ENCODE measurements around the gene FGF1.

The FGF1 gene

DNA sequence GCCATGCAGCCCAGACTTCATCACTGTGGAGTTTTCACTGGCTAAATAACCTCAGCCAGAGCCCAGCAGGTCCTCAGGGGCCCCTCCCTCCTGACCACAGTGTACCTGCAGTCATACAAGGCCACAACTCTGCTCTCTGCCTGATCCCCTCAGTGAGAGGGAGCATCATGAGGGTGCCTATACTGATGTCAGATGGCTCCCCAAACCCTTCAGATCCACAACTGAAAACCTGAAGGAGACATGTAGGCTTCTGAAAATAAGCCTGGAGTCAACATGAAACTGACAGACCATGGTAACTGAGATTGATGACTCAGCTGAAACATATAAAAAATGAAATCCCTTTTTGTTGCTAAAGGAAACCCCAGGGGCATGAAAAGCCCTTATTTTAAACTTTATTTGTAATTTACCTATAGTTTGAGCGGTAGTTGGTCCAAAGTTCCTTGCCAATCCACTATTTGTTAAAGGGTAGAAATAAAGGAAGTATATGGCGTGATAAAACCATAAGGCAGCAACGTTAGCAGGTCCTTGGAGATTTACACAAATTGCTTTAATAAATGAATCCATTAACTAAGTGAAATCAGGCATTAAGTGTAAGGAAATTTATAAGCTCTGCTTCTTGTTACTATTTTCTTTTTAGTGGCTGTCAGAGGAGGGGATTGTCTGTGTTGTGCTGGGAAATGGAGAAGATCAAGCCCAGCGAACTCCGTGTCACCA, 68.3 kb downstream of the FGF1 start:
- in situ Hi-C loops (cut with MboI; ENCODE audit: low sequenced_read_pairs) = loop anchor here (25.0 kb wide), 1 partner anchor 270 kb away; no protein-coding TSS in a partner anchor

DNA sequence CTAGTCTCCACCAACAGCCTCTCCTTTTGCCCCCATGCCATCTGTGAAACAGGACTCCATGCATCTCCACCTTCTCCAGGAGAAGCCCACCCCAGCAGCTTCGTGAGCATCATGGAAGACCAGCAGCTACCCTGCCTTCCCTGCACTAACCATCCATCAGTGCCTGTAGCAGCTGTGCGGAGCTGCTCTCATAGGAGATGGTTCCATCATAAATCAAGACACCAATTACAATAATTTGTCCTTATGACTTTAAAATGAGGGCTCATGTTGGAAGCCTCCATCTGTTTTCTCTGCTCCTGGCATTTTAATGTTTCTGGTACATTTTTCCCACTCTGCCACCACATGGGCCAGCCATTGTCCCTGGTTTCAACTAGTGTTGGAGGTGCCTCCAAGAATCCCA, 69.9 kb downstream of the FGF1 start:
- in situ Hi-C loops (cut with MboI; ENCODE audit: low sequenced_read_pairs) = loop anchor here (25.0 kb wide), 1 partner anchor 271 kb away; no protein-coding TSS in a partner anchor

GRCh38 chr5:142614054-142614453, 71.8 kb downstream of the FGF1 start:
- in situ Hi-C loops (cut with MboI; ENCODE audit: low sequenced_read_pairs) = loop anchor here (25.0 kb wide), 1 partner anchor 273 kb away; no protein-coding TSS in a partner anchor

GRCh38 chr5:142613271-142613671, 72.6 kb downstream of the FGF1 start:
- in situ Hi-C loops (cut with MboI; ENCODE audit: low sequenced_read_pairs) = loop anchor here (25.0 kb wide), 1 partner anchor 274 kb away; no protein-coding TSS in a partner anchor

- in situ Hi-C loops (cut with MboI; ENCODE audit: low sequenced_read_pairs) = loop anchor here (25.0 kb wide), 1 partner anchor 275 kb away; no protein-coding TSS in a partner anchor
Measured at GRCh38 chr5:142612494-142613270, 73.2 kb downstream of the FGF1 start.

- in situ Hi-C loops (cut with MboI; ENCODE audit: low sequenced_read_pairs) = loop anchor here (25.0 kb wide), 1 partner anchor 276 kb away; no protein-coding TSS in a partner anchor
Measured at GRCh38 chr5:142611154-142611553, 74.7 kb downstream of the FGF1 start.

DNA sequence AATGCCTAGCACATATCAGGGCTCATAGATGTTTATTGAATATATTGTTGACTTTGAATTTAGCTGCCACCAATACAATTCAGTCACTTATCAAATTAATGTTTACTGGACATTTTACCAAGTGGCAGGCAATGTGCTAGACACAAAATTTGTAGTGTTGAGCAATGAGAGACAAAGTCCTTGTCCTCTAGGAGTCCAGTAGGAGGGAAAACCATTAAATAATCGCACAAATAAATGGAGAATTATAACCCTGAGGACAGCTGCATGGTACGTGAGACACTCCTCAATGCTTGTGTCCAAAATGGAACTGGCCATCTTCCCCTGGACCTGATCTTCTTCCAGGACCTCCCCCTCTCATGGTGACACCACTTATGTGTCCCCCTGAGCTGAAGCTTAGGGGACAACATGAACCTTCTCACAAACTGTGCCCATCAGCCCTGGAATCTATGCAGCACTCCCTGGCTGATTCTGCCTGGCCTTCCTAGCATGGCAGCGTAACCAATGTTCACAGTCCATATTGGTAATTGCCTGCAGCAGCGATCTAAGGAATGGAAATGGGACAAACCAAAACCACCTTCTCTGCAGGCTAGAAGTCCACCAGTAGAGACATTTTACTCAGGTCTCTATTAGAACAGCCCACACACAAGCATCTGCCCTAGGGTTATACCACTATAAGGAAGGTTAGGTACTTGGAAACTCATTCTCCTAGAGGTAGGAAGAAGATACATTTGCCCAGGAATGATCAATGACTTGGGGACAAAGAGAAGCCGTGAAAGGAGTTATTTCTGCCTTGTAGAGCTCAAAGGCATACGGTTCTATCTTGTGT, 75.5 kb downstream of the FGF1 start:
- in situ Hi-C loops (cut with MboI; ENCODE audit: low sequenced_read_pairs) = loop anchor here (25.0 kb wide), 1 partner anchor 277 kb away; no protein-coding TSS in a partner anchor

- in situ Hi-C loops (cut with MboI; ENCODE audit: low sequenced_read_pairs) = loop anchor here (25.0 kb wide), 1 partner anchor 278 kb away; no protein-coding TSS in a partner anchor
Measured at GRCh38 chr5:142609142-142609541, 76.7 kb downstream of the FGF1 start.

- in situ Hi-C loops (cut with MboI; ENCODE audit: low sequenced_read_pairs) = loop anchor here (25.0 kb wide), 1 partner anchor 279 kb away; no protein-coding TSS in a partner anchor
Measured at GRCh38 chr5:142608081-142608480, 77.8 kb downstream of the FGF1 start.

- in situ Hi-C loops (cut with MboI; ENCODE audit: low sequenced_read_pairs) = loop anchor here (25.0 kb wide), 1 partner anchor 282 kb away; no protein-coding TSS in a partner anchor
Measured at GRCh38 chr5:142605611-142606010, 80.3 kb downstream of the FGF1 start.

DNA sequence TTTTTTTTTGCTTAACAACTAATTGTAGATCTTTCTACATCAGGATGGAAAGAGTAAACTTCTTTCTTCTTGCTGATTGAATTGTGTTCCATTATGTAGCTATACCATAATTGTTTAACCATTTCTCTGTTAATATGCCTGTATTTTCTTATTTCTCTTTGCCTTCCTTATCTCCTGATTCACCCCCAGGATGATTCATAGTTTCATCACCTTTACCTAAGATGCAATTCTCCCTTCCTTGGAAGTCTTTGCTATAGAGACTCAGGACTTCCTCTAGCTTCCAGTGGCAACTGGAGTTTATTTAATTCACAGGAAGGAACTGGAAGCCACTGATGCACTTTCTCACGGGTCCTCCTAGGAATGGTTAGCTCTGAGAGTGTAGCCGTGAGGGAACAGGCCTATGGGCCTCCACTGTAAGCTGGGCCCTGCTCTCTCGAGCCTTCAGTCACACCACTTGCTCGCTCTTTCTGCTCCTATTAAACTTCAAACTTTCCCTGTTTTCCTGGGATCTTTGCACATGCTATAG, 83.1 kb downstream of the FGF1 start:
- in situ Hi-C loops (cut with MboI; ENCODE audit: low sequenced_read_pairs) = loop anchor here (25.0 kb wide), 1 partner anchor 285 kb away; no protein-coding TSS in a partner anchor

GRCh38 chr5:142601432-142601831, 84.5 kb downstream of the FGF1 start:
- in situ Hi-C loops (cut with MboI; ENCODE audit: low sequenced_read_pairs) = loop anchor here (25.0 kb wide), 1 partner anchor 286 kb away; no protein-coding TSS in a partner anchor

GRCh38 chr5:142600611-142601358, 85.1 kb downstream of the FGF1 start:
- in situ Hi-C loops (cut with MboI; ENCODE audit: low sequenced_read_pairs) = loop anchor here (25.0 kb wide), 1 partner anchor 287 kb away; no protein-coding TSS in a partner anchor

GRCh38 chr5:142600092-142600491, 85.8 kb downstream of the FGF1 start:
- in situ Hi-C loops (cut with MboI; ENCODE audit: low sequenced_read_pairs) = loop anchor here (25.0 kb wide), 1 partner anchor 287 kb away; no protein-coding TSS in a partner anchor

GRCh38 chr5:142598338-142598700, 87.6 kb downstream of the FGF1 start:
- in situ Hi-C loops (cut with MboI; ENCODE audit: low sequenced_read_pairs) = no loop called here

- in situ Hi-C loops (cut with MboI; ENCODE audit: low sequenced_read_pairs) = no loop called here
Measured at GRCh38 chr5:142597546-142598337, 88.1 kb downstream of the FGF1 start.

DNA sequence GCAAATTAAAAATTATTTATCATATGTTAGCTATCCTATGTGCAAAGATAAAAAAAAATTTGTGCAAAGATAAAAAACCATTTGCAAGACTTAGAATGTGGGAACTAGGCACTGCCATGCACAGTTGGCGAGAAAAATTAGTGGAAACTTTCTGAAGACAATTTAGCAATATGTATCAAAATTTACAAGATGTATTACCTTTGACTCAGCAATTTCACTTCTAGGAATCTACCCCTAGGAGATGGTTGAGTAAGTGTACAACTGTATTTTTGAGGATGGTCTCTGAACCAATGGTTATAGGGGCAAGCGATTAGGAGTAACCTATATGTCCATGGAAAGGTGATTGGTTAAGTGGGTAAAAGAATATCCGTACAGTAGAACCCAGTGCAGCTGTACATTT, 88.9 kb downstream of the FGF1 start:
- in situ Hi-C loops (cut with MboI; ENCODE audit: low sequenced_read_pairs) = no loop called here

DNA sequence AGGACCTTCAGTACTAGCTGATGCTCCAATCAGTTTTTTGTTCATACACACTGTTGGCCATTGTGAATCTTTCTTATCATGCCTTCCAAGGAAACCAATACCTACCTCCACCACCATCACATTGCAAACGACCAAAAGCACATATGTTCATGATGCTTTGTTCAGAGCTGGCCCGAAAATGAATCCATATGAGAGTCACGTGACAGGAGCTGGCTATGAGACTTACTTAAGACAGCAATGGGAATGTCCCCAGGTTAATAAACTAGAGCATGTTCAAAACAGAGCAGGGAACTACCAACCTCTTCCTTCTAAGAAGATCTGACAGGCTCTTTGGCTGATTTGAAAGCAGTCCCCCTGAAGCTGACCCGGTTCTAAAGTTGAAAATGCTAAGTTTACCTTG, 93.5 kb downstream of the FGF1 start:
- in situ Hi-C loops (cut with MboI; ENCODE audit: low sequenced_read_pairs) = no loop called here

Data from HL-60/S4 treated with phorbol 12-myristate 13-acetate at 8.2 ng/mL for 4 days and 3 days (cell line).